KOPT-K1 (cell line): ENCODE data around the gene YOD1.

Source experiments
- H3K27ac ChIP-seq: fragments of 200-600 bp; sonication (generic); 2 replicates; pipeline ENCODE4 v1.5.1; 2016; ENCODE audit warnings: antibody characterized with exemption, mild to moderate bottlenecking, low read depth, low read length; ENCODE audit not compliant: poor library complexity, severe bottlenecking
- H3K36me3 ChIP-seq: fragments of 200-600 bp; sonication (generic); 2 replicates; pipeline ENCODE4 v1.5.1; 2017; ENCODE audit warnings: antibody characterized with exemption, mild to moderate bottlenecking, low read length, moderate library complexity; ENCODE audit not compliant: insufficient read depth
- H3K9me3 ChIP-seq: fragments of 200-600 bp; sonication (generic); 2 replicates; pipeline ENCODE4 v1.5.1; 2017; ENCODE audit warnings: antibody characterized with exemption, low read length, mild to moderate bottlenecking; ENCODE audit not compliant: insufficient read depth, poor library complexity, severe bottlenecking

The YOD1 gene

GRCh38 chr1:207028884-207029650, 21.9 kb downstream of the YOD1 start:
- Histone ChIP-seq H3K9me3 (no peaks in the 10 kb centered on the region), H3K36me3 (no peaks in the 10 kb centered on the region), H3K27ac (no peak overlapping the region)

- H3K27ac ChIP-seq: no peak overlapping the region
- no peaks in the 10 kb centered on the region for H3K36me3 ChIP-seq
- no peaks in the 10 kb centered on the region for H3K9me3 ChIP-seq
These were observed 23.1 kb downstream of the YOD1 start for GRCh38 chr1:207027921-207028320.

- Histone ChIP-seq H3K27ac (no peak overlapping the region), H3K9me3 (no peaks in the 10 kb centered on the region), H3K36me3 (no peaks in the 10 kb centered on the region)
These were observed 23.7 kb downstream of the YOD1 start for GRCh38 chr1:207027206-207027777.

GRCh38 chr1:207026104-207026534, 24.9 kb downstream of the YOD1 start:
- no peak overlapping the region for H3K27ac ChIP-seq
- H3K9me3 ChIP-seq: no peaks in the 10 kb centered on the region
- no peaks in the 10 kb centered on the region for H3K36me3 ChIP-seq

GRCh38 chr1:207025146-207025880, 25.7 kb downstream of the YOD1 start:
- H3K27ac ChIP-seq: no peak overlapping the region
- no peaks in the 10 kb centered on the region for H3K9me3 ChIP-seq
- H3K36me3 ChIP-seq: no peaks in the 10 kb centered on the region

- H3K9me3 ChIP-seq: no peaks in the 10 kb centered on the region
- no peaks in the 10 kb centered on the region for H3K36me3 ChIP-seq
- H3K27ac ChIP-seq: no peak overlapping the region
These were observed 26.5 kb downstream of the YOD1 start for GRCh38 chr1:207024202-207025145.

- no peak overlapping the region for H3K27ac ChIP-seq
- no peaks in the 10 kb centered on the region for H3K36me3 ChIP-seq
- H3K9me3 ChIP-seq: no peaks in the 10 kb centered on the region
These were observed 27.9 kb downstream of the YOD1 start for GRCh38 chr1:207022996-207023679.

GRCh38 chr1:207021876-207022596, 29.0 kb downstream of the YOD1 start:
- Histone ChIP-seq H3K27ac (no peak overlapping the region), H3K9me3 (no peaks in the 10 kb centered on the region)

GRCh38 chr1:207021139-207021861, 29.7 kb downstream of the YOD1 start:
- Histone ChIP-seq H3K27ac (no peak overlapping the region), H3K36me3 (no peaks in the 10 kb centered on the region), H3K9me3 (no peaks in the 10 kb centered on the region)

More at GRCh38 chr1:207021876-207022596, 29.0 kb downstream of the YOD1 start:
- H3K36me3 ChIP-seq: no peaks in the 10 kb centered on the region

- Histone ChIP-seq H3K9me3 (no peaks in the 10 kb centered on the region), H3K36me3 (no peaks in the 10 kb centered on the region), H3K27ac (no peak overlapping the region)
These were observed 30.3 kb downstream of the YOD1 start for GRCh38 chr1:207020709-207021107.

- Histone ChIP-seq H3K9me3 (no peaks in the 10 kb centered on the region), H3K27ac (no peak overlapping the region), H3K36me3 (no peaks in the 10 kb centered on the region)
These were observed 30.8 kb downstream of the YOD1 start for GRCh38 chr1:207020065-207020708.

GRCh38 chr1:207019661-207020060, 31.3 kb downstream of the YOD1 start:
- Histone ChIP-seq H3K9me3 (no peaks in the 10 kb centered on the region), H3K27ac (no peak overlapping the region), H3K36me3 (no peaks in the 10 kb centered on the region)

- no peak overlapping the region for H3K27ac ChIP-seq
- H3K36me3 ChIP-seq: no peaks in the 10 kb centered on the region
- no peaks in the 10 kb centered on the region for H3K9me3 ChIP-seq
These were observed 31.8 kb downstream of the YOD1 start for GRCh38 chr1:207019161-207019560.
